Mucosa of rectum (tissue), 2 donors: ENCODE results near the gene NOTCH2.

Experiments used
- H3K27ac ChIP-seq, 2 donors: one replicate each; pipeline ENCODE4 v1.7.0; 2013; ENCODE audit warnings: inconsistent platforms in 2 of 2, low read depth in 2 of 2, low read length in 2 of 2
- H3K27me3 ChIP-seq, 2 donors: one replicate each; pipeline ENCODE4 v1.7.0; 2013; ENCODE audit warnings: low read length in 2 of 2; ENCODE audit not compliant: control insufficient read depth in 2 of 2, insufficient read depth in 2 of 2
- H3K36me3 ChIP-seq, 2 donors: one replicate each; pipeline ENCODE4 v1.7.0; 2013; ENCODE audit warnings: low read length in 2 of 2; ENCODE audit not compliant: control insufficient read depth in 2 of 2, insufficient read depth in 2 of 2
- H3K4me1 ChIP-seq, 2 donors: one replicate each; pipeline ENCODE4 v1.7.0; 2013; ENCODE audit warnings: low read length in 2 of 2, mild to moderate bottlenecking in 1 of 2; ENCODE audit not compliant: control insufficient read depth in 2 of 2, insufficient read depth in 2 of 2
- H3K4me3 ChIP-seq, 2 donors: one replicate each; pipeline ENCODE4 v1.7.0; 2013; ENCODE audit warnings: low read length in 2 of 2
- H3K9ac ChIP-seq, 2 donors: one replicate each; pipeline ENCODE4 v1.7.0; 2013; ENCODE audit warnings: low read length in 2 of 2, low read depth in 1 of 2, mild to moderate bottlenecking in 1 of 2
- H3K9me3 ChIP-seq, 2 donors: one replicate each; pipeline ENCODE4 v1.7.0; 2013; ENCODE audit warnings: low read length in 2 of 2; ENCODE audit not compliant: control insufficient read depth in 2 of 2
- donor health status: healthy.
- donor health status: Normal muscosa, but diverticular disease.

Gene NOTCH2

DNA sequence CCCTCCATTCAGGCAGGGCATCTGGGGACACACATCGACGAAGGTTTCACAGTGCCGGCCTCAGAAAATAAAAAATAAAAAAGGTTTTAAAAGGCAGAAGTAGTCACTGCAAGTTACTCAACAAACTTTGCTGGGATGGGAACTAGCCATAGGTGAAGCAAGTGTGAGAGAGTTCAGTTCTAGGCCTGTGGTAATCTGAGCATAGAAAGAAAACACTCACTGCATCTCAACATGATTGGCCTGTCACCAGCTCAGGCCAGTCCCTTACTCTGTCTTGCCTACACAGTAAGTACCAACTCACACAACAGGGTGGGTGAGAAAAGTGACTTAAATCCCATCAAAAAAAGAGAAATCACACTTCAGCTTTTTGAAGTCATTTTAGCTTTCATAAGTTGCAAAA is 142.9 kb downstream of the NOTCH2 start:
- Histone ChIP-seq H3K4me1 (no peaks in the 10 kb centered on the region), H3K9ac (no peak overlapping the region), H3K36me3 (peaks cover 59 to 64% of the 10 kb centered on the region in 2 donors), H3K9me3 (no peaks in the 10 kb centered on the region), H3K27ac (no peak overlapping the region), H3K4me3 (no peak overlapping the region), H3K27me3 (no peaks in the 10 kb centered on the region)

DNA sequence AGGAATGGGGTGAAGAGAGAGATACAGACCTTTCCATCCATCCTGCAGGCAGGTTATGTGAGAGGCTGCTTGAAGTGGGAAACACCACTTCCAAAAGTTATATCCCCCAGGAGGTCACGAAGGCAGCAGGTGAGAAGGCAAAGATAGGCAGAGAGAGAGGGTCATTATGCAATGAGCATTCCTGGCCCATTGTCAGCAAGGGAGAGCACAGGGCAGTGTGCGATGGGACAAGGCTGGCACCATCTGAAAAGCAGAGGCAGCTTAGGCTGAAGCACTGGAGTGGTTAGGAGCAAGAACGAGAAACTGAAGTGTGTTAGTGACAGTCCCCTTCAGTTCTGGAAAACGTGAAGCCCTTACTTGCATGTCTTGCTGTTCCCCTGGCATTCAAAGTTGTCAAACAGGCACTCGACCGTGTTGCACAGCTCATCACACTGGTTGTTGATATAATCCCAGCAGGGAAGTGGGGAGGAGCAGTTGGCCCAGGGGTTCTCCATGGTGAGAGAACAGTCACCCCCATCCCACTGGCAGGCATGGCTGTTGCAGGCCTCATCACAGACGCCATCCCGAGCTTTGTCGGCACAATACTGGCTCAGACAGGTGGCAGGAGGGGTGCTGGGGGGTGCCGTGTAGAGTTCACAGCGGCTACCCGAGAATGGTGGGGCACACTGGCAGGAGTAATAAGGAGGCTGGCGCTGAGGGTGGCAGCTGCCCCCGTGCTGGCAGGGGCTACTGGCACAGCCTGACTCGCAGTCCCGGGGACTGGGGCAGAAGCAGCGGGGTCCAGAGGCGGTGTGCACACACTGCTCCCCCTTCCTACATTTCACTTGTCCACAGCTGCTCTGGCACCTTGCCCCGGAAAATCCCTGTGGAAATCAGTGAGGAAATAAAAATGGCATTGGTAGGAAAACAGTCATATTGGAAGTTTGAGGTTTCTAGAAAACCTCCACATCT is 144.2 kb downstream of the NOTCH2 start:
- Histone ChIP-seq H3K27me3 (no peaks in the 10 kb centered on the region), H3K36me3 (peaks cover 71 to 78% of the 10 kb centered on the region in 2 donors), H3K9ac (no peak overlapping the region), H3K4me3 (no peak overlapping the region), H3K4me1 (no peaks in the 10 kb centered on the region), H3K27ac (no peak overlapping the region), H3K9me3 (no peaks in the 10 kb centered on the region)

DNA sequence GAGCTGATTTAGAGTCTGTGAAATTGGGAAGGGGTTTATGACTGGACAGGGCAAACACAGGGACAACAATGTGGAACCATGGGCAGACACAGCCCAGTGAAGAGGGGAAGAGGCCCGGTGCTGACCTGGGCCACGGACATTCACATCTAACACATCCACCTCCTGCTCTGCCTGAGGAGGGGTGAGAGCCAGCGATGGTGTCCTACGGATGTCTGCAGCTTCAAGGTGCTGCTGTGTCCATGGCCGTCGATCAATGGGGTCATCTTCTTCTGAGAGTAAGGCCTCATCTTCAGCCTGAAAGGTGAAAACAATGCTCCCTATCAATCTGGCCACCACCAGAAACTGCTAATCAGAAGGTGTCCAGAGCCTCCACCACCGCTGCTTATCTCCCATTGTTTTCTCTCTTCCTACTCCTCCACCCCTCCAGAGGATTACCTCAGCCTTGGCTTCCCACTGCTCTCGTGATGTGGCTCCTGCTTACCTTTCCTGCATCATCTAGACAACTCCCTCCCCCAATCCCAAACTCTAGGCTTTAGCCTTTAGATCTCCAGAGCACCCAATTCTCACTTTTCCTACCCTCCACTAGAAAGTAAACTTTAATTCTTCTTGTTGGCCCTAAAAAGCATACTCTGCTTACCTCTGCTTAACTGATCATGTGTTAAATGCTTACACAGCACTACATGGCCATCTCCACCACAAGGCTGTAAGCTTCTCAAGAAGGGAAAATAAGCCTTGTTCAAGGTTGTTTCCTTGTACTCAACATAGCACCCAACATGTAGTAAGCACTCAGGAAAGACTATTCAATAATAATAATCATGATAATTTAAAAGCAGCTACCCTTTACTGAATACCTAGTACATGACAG is 149.1 kb downstream of the NOTCH2 start:
- no peak overlapping the region for H3K27ac ChIP-seq
- H3K36me3 ChIP-seq, result peaks cover 83 to 90% of the 10 kb centered on the region in 2 donors
- no peaks in the 10 kb centered on the region for H3K4me1 ChIP-seq
- no peak overlapping the region for H3K9ac ChIP-seq
- no peak overlapping the region for H3K4me3 ChIP-seq
- no peaks in the 10 kb centered on the region for H3K27me3 ChIP-seq
- H3K9me3 ChIP-seq, result no peaks in the 10 kb centered on the region

DNA sequence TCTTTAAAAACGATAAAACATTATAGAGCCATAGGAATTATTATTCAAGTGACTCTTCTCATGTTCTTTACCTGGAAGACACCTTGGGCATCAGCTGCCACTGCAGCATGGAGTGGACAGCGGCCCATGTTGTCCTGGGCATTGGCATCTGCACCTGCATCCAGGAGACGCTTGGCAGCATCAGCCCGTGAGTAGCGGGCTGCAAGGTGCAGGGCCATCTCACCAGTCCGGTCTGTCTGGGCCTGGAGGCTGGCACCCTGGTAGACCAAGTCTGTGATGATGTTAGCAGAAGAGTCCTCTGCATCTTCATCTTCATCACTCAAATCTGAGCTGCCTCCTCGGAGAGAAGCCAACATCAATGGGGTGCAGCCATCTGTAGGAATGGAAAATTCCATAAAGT is 150.2 kb downstream of the NOTCH2 start:
- Histone ChIP-seq H3K36me3 (peaks cover 84 to 92% of the 10 kb centered on the region in 2 donors), H3K4me3 (no peak overlapping the region), H3K27ac (no peak overlapping the region), H3K9ac (no peak overlapping the region), H3K9me3 (no peaks in the 10 kb centered on the region), H3K4me1 (no peaks in the 10 kb centered on the region), H3K27me3 (no peaks in the 10 kb centered on the region)

DNA sequence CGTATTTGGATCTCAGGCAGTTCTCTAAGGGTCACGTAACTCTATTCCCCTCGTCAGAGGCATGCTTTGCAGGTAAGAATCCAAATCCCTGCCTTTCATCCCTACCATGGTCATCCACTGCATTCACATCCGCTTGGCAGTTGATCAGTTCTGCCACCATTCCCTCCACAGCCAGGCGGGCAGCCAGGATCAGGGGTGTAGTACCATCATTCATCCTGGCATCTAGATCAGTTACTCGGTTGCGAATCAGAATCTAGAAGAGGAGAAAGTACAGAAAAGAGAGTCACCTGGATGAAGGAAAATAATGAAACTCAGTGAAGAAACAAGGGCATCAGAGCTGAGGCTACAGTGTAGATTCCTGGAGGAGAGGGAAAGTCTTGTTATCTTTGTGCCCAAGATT is 151.2 kb downstream of the NOTCH2 start:
- Histone ChIP-seq H3K9ac (no peak overlapping the region), H3K4me3 (no peak overlapping the region)

DNA sequence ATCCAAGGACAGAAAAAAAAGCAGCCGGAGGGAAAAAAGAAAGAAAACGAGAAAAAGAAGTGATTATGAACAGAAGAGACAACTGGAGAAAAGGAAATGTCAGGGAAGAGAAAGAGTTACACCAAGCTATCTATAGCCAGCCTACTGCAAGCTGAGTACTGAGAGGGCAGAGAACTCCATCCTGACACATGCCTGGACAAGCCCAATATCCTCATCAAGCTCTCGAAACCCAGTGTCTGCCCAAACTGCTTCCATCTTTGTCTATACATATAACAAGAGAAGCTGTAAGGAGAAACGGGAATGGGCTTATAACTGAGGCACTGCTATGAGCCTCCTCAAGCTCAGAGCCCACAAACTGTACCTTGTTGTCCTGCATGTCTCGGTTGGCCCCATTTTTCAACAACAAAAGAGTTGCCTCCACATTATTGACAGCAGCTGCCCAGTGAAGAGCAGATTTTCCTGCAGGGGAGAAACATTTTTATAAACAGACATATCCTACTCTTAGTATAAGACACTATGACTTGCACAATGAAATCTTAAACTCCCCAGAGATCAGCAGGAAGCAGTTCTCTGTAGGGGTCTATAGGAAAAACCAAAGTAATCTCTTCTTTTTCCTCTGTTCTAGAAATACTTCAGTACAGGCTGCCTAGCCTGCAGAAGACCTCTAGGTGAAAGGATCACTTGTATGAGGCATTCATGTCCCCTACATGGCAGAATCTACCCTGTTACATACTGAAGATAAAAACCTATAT is 152.0 kb downstream of the NOTCH2 start:
- Histone ChIP-seq H3K4me3 (no peak overlapping the region), H3K27me3 (no peaks in the 10 kb centered on the region), H3K9me3 (no peaks in the 10 kb centered on the region), H3K36me3 (peaks cover 70 to 74% of the 10 kb centered on the region in 2 donors), H3K9ac (no peak overlapping the region), H3K4me1 (no peaks in the 10 kb centered on the region), H3K27ac (no peak overlapping the region)

More for the DNA sequence above, 151.2 kb downstream of the NOTCH2 start:
- H3K4me1 ChIP-seq, result no peaks in the 10 kb centered on the region
- no peaks in the 10 kb centered on the region for H3K27me3 ChIP-seq
- H3K36me3 ChIP-seq, result peaks cover 77 to 82% of the 10 kb centered on the region in 2 donors
- no peak overlapping the region for H3K27ac ChIP-seq
- no peaks in the 10 kb centered on the region for H3K9me3 ChIP-seq

DNA sequence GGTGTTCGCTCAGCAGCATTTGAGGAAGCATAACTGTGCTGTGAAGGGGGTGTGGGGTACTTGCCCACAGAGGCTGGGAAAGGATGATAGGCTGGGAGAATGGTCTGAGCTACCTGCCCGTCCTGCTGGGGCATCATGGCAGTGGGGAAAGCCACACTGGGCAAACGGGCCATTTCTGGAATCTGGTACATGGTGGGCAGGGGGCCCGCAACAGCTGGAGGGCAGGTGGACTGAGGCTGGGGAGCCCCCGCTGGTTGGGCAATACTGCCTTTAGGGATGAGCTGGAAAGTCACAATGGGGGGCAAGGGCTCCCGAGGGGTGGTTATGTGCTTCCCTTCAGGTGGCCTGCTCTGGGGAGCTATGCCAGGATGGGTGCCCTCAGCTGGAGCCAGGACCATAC is 153.9 kb downstream of the NOTCH2 start:
- H3K27me3 ChIP-seq, result no peaks in the 10 kb centered on the region
- no peaks in the 10 kb centered on the region for H3K9me3 ChIP-seq
- H3K27ac ChIP-seq, result no peak overlapping the region
- H3K9ac ChIP-seq, result no peak overlapping the region
- H3K4me1 ChIP-seq, result no peaks in the 10 kb centered on the region
- H3K4me3 ChIP-seq, result no peak overlapping the region
- H3K36me3 ChIP-seq, result peaks cover 51 to 56% of the 10 kb centered on the region in 2 donors

DNA sequence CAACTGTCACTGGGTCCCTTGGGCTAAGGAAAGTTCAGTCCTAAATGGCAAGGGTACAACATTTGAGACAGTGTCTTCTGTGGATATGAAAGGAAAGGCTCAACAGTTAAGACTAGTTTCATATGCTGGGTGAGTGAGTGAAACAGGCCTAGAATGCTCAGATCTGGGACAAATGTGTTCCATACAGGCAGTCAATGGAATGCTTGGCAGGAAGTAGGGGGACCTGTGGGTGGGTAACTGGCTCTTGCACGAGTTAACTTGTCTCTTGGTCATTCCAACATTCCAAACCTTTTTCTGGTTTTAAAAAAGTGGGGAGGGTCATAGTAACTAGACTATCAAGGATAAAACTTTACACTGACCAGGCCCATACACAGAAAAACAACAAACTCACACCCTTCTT is 155.4 kb downstream of the NOTCH2 start:
- Histone ChIP-seq H3K27me3 (no peaks in the 10 kb centered on the region), H3K9me3 (no peaks in the 10 kb centered on the region), H3K27ac (no peak overlapping the region), H3K36me3 (peaks cover 40 to 43% of the 10 kb centered on the region in 2 donors), H3K4me3 (no peak overlapping the region), H3K9ac (no peak overlapping the region), H3K4me1 (no peaks in the 10 kb centered on the region)

DNA sequence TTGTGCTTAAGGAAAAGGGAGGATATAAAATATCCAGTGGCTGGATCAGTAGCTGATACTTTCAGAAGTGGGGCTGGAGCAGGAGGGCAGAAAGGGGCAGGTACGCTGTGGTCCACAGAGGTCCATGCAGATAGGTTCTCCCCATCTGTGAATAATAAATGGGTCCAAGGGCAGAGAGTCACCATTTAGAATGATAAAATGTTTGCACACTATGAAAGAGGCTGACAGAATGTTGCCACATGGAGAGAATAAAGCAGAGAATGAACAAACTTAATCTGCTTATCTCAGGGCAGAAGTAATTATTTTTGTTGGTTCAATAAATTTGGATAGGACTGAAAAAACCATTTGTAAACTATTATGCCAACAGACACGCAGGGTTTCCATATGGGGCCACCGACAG is 156.5 kb downstream of the NOTCH2 start:
- peaks cover 32 to 33% of the 10 kb centered on the region in 2 donors for H3K36me3 ChIP-seq
- no peak overlapping the region for H3K9ac ChIP-seq
- no peak overlapping the region for H3K4me3 ChIP-seq
- no peaks in the 10 kb centered on the region for H3K27me3 ChIP-seq
- H3K27ac ChIP-seq, result no peak overlapping the region
- no peaks in the 10 kb centered on the region for H3K4me1 ChIP-seq
- no peaks in the 10 kb centered on the region for H3K9me3 ChIP-seq
